Stimulated activated naive CD8-positive, alpha-beta T cell treated with anti-CD3 and anti-CD28 coated beads, Interleukin-15, Interleukin-2, amounts not matched to agents 100 U/mL and 50 U/mL, for 24 hours (primary cell): ENCODE measurements around the gene RHOBTB3.
A peak's percentile ranks its signal among the peaks of the same experiment; 100 is the strongest.
"Not testable (repeated sequence)": the region's sequence is repeated elsewhere in the genome, so short reads cannot be mapped to it uniquely, and the experiment has no call there.

Experiments
- ATAC-seq: fragments of 150-1000 bp; cut with Tn5 transposase; one replicate; pipeline ENCODE4 v1.10.0; 2021
- DNase-seq: peaks from one replicate; pipeline ENCODE4 v3.0.0; 2021

The RHOBTB3 gene

DNA sequence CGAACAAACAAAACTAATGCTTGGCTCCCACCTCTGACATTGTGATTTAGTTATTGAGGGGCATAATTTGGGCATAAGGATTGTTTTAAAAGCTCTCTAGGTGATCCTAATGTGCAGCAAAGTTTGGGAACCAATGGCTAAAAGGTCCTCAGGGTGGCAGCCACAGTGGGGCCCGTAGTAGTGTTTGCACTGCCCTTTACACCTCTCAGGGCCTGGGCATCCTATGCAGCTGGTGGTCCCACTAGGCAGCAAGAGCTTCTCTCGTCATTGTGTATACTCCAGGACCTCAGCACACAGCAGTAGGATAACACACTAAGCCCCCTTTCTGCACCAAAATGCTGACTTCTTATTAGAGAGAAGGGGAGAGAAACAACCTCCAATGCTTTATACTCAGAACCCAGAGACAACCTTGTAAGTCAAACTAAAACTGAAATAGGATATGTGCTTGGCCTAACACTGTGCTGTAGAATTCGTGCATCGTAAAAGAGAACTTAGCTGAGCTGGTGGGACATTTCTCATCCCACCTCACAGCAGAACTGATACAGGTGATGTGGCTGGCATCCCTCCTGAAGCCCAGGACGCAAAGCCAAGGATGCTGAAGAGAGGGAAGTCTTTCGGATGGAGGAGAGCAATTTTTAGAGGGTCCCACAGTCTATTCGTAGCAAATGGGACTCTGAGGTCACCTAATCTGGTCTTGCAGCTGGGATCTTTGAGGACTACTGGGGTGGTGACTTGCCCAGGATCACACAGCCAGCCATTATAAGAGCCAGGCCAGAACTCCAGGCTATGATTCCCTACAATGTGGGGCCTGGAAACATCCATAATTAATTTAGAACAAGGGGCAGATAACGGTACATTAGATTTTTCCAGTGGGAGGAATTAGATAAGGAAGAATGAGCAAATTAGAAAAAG is 90.2 kb downstream of the RHOBTB3 start:
- ATAC-seq (peak; percentile 7), DNase-seq (no peak)

DNA sequence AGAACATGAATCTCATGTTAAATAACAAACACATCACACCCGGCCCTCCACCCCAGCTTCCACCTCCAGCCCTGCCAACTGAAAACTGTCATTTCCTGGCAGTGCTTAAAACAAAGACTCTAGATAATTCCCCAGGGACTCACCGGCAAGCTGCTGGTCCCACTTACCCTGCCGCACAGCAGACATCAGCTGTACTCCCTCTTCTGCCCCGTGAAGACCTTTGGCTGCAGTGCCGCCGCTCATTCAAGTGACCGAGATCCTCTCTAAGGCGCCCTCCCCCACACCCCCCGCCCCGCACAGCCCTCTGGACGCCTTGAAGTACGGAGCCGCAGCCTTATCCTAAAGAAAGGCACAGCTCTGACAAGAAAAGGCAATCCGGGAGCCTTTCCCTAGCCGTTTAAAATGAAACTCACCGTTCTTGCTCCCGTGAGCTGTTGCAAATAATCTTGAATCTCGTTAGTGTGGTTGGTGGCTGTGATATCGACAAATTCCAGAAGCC is 91.0 kb downstream of the RHOBTB3 start:
- ATAC-seq = peak; percentile 1
- peak; percentile 50 for DNase-seq

DNA sequence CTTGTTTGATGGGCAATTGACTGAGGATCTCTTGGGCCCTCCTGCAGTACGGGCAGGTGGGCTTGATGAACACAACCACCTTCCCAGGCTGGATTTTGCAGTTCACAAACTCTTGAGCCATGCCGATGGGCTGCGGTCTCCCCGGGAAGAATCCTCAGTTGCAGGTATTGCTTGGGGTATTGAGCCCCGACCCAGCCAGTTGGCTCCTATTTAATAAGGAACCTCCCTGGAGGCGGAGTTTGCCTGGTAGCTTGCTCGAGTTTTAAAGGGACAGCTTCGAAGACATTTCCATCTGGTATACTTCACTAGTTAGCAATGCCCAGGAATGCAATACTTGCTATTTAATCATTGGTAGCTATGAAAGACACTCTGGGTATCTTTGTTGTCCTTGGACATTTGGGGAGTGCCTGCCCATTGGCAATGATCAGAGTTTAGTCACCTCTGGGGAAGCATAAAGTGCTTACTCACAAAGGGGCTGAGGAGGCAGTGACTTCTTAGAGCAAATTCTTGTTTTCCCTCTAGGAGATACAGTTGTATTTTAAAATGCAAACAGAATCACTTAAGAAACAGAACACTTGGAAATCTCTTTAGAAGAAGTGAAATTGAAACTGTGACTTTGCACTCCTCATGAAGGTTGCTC is 91.5 kb downstream of the RHOBTB3 start, which contains the start of gene GLRX:
TSS of gene GLRX (minus strand) at position 185 of the 640 bp plus-strand sequence. CDS start at position 121, 64 bp downstream.
- DNase-seq (peak; percentile 59), ATAC-seq (peak; percentile 24)

DNA sequence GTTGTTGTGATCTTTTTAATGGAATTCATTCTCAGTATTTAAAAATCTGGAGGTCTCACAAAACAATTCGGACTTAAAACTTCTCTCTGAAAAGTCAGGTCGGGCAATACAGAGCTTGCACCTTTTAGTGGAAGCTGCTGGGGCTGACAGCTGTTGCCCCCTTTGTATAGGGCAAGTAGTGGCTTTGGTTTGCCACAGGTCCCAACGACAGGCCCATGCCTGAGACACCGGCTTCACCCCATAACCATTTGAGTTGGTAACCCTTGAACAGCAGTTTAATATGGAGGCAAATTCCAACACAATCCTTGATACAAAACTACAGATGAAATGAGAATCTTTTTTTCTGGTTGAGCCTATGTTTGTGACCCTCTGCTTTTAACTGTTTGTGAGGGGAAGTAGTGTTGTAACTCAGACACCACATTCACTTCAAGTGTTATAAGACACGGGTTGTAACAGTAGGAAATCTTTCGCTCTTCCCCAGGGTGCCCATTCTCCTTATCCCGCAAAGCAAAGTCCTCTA is 92.1 kb downstream of the RHOBTB3 start:
- ATAC-seq (no peak), DNase-seq (no peak)

DNA sequence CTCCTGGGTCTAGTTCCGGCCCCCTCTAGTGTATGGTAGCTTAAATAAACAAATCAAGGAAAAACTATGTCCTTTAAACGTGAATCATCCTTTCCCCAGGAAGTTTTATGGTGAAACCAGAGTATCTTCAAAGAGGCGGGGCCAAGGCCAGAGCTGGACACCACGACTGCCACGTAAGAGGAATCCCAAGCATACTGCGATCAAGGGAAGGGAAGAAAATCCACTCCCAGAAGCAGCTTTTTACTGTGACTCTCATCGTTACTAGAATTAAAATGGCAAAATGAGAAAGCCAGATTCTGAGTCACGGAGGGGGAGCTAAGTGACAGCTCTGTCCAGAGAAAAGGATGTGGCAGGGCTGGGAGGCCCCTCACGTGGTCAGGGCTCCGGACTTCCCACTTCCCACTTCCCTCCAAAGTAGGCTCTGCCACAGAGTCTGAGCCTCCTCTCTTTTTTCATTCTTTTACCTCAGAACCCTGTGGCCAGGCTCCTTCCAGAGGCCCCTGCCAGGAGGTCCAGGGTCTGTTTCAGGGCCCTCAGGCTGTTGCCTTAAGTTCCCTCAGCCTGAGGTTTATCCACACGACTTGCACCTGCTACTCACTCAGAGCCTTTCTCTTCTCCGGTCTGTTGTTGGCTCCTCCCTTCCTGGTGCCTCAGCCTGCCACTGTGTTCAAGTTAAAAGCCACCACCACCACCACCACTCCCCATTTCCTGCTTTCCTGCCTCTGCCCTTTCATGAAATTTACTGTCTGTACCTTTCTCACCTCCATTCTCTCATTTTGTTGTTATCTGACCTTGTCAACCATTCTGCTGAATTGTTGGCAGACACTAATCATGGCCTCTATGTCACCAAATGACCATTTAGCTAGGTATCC is 92.8 kb downstream of the RHOBTB3 start:
- ATAC-seq (peak; percentile 62), DNase-seq (peak; percentile 55)

DNA sequence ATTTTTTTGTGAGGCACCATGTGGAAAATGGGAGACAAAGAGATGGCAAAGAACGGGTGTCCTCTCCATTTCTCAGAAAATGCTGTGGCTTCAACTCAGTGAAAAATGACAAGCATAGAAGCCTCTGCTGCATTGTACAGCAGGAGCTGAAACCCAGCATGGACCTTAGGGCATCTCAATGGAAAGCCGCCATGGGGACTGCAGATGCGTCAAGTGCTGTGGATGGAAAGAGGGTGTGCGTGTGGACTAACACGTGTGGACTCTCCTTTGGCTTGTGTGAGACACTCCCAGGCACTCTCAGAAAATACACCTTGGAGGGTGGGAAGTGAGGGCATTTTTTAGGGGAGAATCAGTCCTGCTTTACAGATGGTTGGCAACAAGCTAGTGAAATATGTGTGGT is 93.6 kb downstream of the RHOBTB3 start:
- DNase-seq (no peak), ATAC-seq (no peak)

DNA sequence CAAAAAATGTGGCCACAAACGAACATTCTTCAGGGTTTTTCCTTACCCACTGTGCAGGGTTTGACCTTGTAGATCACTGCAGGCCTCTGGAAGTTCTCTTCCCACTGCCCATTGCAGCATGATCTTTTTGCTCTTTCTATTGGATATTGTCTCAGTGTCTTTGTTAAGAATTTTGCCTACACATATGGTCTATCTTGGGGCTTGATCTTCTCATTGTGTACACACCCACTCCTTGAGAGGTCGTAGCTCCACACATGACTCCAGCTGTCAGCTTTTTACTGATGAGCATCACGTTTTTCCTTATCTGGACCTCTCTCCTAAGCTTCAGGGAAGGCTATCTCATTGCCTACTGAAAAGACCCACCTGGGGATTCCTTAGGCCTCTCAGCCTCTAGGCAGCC is 94.4 kb downstream of the RHOBTB3 start:
- ATAC-seq = no peak
- no peak for DNase-seq

DNA sequence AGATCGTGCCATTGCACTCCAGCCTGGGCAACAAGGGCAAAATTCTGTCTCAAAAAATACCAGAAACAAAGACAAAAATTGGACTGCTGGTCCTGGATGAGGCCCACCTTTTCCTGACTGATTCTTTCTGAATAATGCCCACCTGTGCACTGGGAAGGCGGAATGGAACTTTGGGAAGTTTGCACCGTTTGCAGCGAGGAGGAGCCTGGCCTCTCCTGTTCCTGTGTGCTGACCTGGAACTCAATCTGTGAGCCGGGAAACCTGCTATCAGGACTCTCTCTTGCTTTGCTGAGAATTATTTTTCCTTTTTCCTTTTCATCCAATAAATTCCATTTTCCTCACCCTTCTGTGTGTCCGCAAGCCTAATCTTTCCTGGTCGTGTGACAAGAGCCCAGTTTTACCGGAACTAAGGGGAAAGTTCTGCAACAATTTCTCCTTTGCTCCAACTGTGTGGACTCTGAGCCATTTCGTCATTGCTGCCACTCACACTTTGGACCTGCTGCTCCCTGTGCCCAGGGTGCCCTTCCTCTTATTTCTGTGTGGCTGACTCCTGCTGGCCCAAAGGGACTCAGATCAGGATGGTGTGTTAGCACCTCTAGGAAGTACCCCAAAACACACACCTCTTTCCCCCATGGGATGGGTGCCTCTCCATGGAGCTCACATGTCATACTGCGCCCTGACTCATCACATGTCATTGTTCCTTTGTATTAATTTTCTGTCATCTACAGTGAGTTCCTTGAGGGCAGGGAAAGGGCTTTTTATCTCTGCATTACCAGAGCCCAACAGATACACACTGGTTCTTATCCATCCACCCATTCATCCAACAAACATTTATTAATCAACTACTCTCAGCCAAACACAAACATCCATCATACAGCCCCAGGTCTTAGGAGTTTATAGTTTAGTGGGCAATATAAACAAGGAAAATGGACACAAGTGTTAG is 96.1 kb downstream of the RHOBTB3 start:
- ATAC-seq = no peak
- DNase-seq = no peak

DNA sequence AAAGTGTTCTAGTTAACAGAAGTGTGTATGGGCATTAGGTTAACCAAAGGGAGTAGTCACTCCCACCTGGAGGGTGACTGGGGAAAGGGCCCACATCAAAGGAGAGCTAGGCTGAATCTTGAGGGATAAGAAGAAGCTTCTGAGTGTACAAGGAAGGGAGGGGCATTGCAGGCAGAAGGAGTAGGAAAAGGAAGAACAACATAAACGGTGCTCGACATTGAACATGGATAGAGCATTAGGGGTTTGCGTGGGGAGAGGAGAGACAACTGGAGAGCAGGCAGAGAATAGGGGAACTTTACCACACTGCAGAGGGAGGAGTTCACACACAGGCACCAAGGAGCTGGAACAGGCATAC is 96.7 kb downstream of the RHOBTB3 start:
- no peak for ATAC-seq
- no peak for DNase-seq

DNA sequence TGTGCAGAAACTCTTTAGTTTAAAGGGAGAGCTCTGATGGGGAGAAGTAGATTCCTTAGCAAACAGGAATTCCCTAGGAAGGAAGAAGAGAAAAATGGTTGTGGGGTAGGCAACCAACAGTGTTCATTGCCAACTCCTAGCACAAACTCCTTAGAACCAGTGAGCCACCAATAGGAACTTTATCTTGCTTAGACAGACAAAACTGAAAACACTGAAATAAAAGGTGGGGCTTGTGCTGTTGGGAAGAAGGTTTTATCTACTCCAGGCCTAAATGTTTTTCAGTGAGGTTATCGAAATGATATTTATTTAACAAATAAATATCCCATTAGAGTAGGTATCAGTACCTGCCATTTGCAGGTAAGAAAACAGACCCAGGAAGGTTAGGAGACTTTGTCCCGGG is 99.1 kb downstream of the RHOBTB3 start:
- ATAC-seq (no peak), DNase-seq (no peak)

DNA sequence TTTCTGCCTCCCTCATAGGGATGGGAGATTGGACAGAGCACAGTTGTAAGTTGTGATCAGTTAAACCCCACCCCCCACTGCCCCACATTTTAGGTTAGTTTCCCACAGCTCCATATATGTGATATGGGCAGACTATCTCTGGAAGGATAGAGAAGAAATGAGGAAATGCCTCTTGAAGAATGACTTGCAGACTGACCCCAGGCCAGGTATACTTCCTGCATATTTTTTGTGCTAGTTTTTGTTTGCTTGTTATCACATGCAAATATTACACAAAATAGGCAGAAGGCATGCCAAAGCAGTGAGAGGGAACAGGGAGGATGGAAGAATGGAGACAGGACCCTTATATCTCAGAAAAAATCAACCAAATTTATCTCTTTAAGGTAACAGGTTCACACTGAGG is 101.5 kb downstream of the RHOBTB3 start:
- DNase-seq (no peak), ATAC-seq (no peak)

DNA sequence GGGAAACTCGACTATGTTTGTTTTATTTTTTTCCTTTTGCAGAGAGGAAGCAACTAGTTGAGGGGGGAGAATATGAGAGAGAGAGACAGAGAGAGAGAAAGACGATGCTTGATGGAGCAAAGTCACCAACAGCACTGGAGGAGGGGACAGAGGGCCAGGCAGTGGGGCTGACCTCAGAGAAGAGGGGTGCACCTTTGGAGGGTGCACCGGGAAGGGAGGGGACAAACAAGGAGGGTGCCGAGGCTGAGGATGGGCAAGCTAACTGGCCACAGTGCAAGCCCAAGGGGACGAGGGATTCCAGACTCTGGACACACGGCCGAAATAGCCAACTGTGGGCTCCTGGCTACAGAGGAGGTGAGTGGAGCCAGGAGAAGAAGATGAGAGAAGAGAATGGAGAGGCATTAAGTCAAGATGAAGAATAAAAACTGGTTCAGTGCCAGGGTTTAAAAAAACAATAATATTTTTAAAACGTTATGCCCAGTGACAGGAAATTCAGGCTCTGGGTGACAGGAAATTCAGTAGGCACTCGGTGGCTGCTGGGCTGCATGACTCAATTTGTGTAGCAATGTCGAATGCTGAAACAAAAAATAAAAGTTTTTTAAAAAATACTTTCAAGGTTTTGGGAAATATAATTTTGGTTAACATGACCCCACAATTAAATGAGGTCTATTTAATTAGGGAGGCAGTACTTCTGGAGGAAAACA is 104.7 kb downstream of the RHOBTB3 start:
- DNase-seq (no peak), ATAC-seq (no peak)

DNA sequence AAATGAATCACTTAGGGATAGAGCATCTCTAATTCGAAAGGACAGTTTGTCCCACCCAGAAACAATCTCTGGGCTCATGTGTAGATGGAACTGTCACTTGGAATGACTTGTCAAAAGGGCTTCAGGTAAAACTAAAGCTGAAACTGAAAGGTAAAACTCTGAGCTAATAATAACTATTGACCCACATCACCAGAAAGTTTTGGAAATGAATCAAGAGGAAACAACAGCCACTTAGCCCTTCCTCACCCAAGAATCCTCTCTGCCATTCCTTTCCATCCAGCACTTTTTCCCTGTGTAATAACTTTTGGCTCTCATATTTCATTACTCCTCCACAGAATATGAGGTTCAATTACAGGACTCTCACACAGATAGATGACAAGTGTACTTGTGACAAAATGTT is 105.4 kb downstream of the RHOBTB3 start:
- DNase-seq (no peak), ATAC-seq (no peak)

DNA sequence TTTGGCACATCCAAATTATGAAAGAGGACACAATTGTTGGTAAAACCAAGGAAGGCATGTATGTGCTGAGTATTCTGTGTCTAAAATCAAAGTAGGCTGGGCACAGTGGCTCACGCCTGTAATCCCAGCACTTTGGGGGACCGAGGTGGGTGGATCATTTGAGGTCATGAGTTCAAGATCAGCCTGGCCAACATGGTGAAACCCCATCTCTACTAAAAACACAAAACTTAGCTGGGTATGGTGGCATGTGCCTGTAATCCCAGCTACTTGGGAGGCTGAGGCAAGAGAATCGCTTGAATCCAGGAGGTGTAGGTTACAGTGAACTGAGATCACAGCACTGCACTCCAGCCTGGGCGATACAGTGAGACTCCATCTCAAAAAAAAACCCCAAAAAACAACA is 105.8 kb downstream of the RHOBTB3 start:
- not testable (repeated sequence) for DNase-seq, ATAC-seq

DNA sequence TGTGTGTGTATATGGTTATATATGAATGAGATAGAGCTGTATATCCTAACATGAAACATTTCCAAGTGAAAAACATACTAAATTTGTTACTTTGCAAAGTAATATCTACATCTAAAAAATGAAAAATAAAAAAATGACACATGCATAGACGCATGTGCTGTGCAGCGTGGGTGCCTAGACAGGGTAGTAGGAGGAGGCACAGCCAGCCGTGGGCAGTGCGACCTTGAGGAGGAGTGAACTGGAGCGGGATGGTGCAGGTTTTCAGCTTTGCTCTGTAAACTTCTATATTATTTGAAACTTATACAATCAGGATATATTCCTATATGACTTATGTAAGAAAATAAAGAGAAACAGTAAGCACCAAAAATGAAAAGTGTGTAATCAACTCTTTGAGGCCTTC is 106.4 kb downstream of the RHOBTB3 start:
- DNase-seq = no peak
- ATAC-seq = no peak

DNA sequence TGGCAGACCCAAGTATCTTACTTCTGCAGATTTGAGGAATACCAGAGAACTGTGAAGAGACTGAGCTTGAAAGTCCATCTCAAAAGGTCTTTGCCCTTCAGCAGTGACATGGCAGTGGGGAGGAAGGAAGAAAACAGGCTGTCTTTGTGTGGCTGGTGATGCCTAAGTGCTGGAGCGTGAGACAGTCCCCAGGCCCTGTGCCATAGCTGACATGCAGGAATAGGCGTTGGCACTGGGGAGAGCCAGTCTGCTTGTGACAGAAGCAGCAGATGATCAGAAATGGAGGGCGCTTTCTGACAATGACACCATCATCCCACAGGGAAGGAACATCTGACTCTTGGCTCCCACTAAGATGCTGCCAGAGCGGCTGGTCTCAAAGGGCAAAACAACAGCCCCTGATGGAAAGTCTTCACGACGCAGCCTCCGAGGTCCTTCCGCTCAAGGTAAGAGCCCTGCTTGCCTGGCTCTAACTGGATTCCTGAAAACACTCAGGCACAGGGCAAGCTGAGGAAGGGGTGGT is 106.9 kb downstream of the RHOBTB3 start:
- DNase-seq = no peak
- no peak for ATAC-seq

DNA sequence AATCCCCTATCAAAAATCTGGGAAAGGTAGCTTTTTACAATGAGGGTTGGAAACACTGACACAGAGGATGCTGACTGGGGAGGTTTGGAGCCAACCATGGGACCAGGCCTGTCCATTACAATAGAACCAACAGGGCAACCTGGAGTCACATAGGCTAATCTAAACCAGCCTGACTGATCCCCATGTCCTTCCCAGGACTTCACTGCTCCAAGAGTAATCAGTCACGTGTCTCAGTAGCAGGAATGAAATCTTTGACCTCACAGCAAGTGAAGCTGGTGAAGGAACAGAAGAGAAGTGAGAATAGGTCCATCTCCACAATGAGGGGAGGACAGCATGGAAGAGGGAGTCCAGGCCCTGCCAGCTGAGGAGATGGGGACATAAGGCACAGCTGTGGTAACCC is 107.4 kb downstream of the RHOBTB3 start:
- DNase-seq (no peak), ATAC-seq (no peak)

DNA sequence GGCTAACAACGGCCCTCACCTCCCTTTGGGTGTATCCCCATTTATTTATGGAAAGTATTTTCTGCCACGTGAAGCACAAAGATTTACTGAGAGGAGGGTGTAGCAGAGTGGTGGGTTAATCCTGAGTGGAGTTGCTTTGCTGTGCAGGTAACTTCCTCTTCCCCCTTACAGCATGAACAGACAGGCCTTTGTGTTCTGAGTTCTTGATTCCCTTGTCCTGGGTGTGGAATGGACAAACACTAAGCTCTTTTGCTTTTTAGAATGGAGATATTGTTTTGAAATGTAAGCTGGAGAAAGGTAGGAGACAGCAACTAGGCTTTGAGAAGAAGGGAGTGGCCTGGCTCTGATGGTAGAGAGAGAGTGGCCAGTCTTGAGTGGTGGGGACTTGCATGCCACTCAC is 108.5 kb downstream of the RHOBTB3 start:
- DNase-seq (no peak), ATAC-seq (no peak)

DNA sequence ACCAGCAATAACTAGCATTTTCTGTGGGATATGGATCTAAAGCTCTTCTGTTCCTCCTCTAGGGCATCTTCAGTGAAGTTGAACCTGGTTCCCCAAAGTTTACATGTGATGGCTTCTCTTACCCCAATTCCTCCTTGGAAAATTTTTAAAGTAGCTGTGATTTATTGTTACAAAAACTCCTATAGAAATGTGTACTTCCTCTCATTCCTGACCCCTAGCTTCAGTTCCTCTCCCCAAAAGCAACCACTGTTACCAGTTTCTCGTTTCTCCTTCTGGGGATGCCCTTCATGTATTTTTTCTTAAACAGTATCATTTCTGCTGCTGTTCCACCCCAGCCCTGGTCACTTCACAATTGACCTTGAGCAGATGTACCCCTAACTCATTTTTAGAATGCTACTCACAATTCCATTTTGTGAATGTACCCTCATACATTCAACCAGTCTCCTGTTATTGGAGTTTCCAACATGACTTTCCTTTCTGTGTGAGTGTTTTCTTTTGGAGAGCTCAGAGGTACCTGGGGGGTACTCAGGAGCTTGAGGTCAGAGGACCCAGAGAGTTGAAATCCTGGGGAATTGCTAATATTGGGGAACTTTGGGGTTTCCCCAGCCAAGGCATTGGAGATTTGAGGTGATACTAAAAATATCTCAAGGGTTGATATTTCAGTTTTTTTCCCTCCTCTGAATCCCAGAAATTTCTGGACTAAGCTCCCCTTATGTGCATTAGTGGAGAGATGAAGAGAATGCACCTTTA is 110.0 kb downstream of the RHOBTB3 start:
- DNase-seq = no peak
- ATAC-seq = no peak
